ENCODE measurements around the gene ZMYND15. TPM values are rescaled to one million over a fixed set of nuclear protein-coding genes. Genes with fewer than 3 reads are reported as not detected.
A peak's percentile ranks its signal among the peaks of the same experiment; 100 is the strongest.

ZMYND15 gene
- total and polyA plus RNA-seq, 2 of the 13 experiments (the other 11 are each of a cell fraction or from before 2014, with no cell fraction given): 0.24 to 2.7 TPM

GRCh38 chr17:4771519-4772234 is 32.0 kb downstream of the ZMYND15 start, which contains the start of gene TM4SF5 (continued):
- TF ChIP-seq NR0B2 (CRISPR knock-in tag; IDR thresholded peaks at IDR 0.05): peak; percentile 70; the same call in 1 of the 2 replicates
- TF ChIP-seq ZNF333 (CRISPR knock-in tag; IDR thresholded peaks at IDR 0.05; ENCODE audit: borderline replicate concordance): no peak
- TF ChIP-seq ELF3 (CRISPR knock-in tag; IDR thresholded peaks at IDR 0.05): peak; percentile 88
- TF ChIP-seq KMT2A (CRISPR knock-in tag; IDR thresholded peaks at IDR 0.05): peak; percentile 52; the same call in 1 of the 2 replicates
- TF ChIP-seq CREB3 (CRISPR knock-in tag; IDR thresholded peaks at IDR 0.05): peak; percentile 80; the same call in 1 of the 2 replicates
- peak; percentile 40; the same call in 1 of the 2 replicates for TF ChIP-seq SNAI1 (CRISPR knock-in tag; IDR thresholded peaks at IDR 0.05; ENCODE audit: borderline replicate concordance)
- TF ChIP-seq FOSL2 (CRISPR knock-in tag; IDR thresholded peaks at IDR 0.05): peak; percentile 78
- peak; percentile 92 for TF ChIP-seq HDAC2 (CRISPR knock-in tag; IDR thresholded peaks at IDR 0.05)
- TF ChIP-seq CENPBD1 (CRISPR knock-in tag; IDR thresholded peaks at IDR 0.05; ENCODE audit: borderline replicate concordance, low read depth): no peak
- TF ChIP-seq KDM6A (CRISPR knock-in tag; IDR thresholded peaks at IDR 0.05; ENCODE audit: low read depth): peak; percentile 80
- TF ChIP-seq REST (IDR thresholded peaks at IDR 0.05; ENCODE audit: borderline replicate concordance in 1 of 2, low read depth in 1 of 2, low read length in 2 of 2): 0 out of 4 replicates have a peak, but pooled peaks of 1 of the 2 experiments have one; percentile 40
- no peak for TF ChIP-seq ZNF382 (CRISPR knock-in tag; IDR thresholded peaks at IDR 0.05; ENCODE audit: borderline replicate concordance)
- TF ChIP-seq HINFP (CRISPR knock-in tag; IDR thresholded peaks at IDR 0.05; ENCODE audit: low read depth): peak; percentile 36; the same call in 1 of the 2 replicates
- TF ChIP-seq ZNF552 (CRISPR knock-in tag; IDR thresholded peaks at IDR 0.05; ENCODE audit: borderline replicate concordance): 0 out of 2 replicates have a peak, but pooled peaks have one; percentile 32
- TF ChIP-seq RCOR2 (CRISPR knock-in tag; IDR thresholded peaks at IDR 0.05): peak; percentile 91; the same call in 1 of the 2 replicates
- TF ChIP-seq DNMT1 (CRISPR knock-in tag; IDR thresholded peaks at IDR 0.05): no peak
- TF ChIP-seq ZNF17 (CRISPR knock-in tag; IDR thresholded peaks at IDR 0.05): 0 out of 2 replicates have a peak, but pooled peaks have one; percentile 25
- TF ChIP-seq ATF3 (CRISPR knock-in tag; IDR thresholded peaks at IDR 0.05): 0 out of 2 replicates have a peak, but pooled peaks have one; percentile 13
- peak; percentile 98 for TF ChIP-seq HIC2 (CRISPR knock-in tag; IDR thresholded peaks at IDR 0.05; ENCODE audit: low read depth)
